GM18858 (cell line): ENCODE data around the gene HOXA1.

Source experiments
- ATAC-seq: cut with Tn5 transposase; IDR thresholded peaks from one replicate; pipeline ENCODE4 v1.9.1; 2021; ENCODE audit not compliant: unreplicated experiment

Gene HOXA1

DNA sequence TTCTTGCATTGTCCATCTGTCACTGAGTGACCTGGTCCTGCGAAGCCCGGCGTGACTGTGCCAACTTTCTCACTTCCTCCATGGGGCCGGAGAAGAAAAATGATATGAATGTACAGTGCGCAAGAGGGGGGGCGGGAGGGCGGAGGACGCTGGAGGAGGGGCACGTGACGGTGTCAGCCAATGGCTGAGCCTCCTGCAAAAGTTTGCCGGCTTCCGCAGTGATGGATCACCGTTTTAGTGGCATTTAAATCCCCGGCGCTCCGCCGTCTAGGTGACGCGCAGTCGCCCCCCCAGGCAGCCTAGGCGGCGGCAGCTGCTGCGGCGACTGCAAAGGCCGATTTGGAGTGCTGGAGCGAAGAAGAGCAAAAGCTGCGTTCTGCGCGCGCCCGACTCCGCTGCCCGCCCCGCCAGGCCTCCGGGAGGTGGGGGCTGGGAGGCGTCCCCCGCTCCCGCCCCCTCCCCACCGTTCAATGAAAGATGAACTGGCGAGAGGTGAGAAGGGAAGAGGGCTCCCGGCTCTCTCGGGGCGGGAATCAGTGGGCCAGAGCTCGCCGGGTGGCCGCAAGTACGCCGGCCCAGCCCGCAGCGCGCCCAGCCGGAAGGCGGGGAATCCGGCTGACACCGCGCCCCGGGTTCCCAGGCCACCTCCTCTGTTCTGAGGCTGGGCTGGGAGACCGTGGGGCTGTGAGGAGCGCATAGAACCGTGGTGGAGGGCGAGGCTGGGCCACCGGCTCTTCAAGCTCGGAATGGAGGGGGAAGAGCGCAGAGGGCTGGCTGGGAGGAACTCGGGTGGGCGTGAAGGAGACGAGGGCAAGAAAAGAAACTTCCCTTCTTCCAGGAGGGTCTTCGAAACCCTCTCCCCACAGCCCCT lies at the start of gene HOXA1:
Gene HOXA1, minus strand, starts transcription at position 104 of the 871 bp plus-strand sequence. Its CDS starts 88 bp downstream, at position 16.
- peak; percentile 86 for ATAC-seq

GRCh38 chr7:27145165-27145913 lies 49.5 kb upstream of the HOXA1 start:
- ATAC-seq = no peak

DNA sequence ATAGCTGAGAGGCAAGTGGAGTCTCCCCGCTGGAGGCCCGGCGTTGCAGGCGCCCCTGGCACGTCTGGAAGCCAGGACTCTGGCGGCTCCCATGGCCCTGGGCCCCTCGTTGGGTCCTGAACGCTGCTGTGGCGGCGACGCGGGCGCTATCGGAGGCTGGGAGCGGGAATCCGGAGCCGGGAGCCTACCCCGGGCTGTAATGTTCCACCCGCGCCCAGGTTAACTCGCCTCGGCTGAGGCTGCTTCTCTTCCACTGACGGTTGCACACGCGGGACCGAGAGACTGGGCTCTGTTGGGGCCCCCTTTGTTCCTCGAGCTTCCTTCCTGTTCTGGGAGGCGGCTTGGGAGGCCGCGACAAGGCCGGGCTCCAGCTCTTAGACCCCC lies 49.0 kb upstream of the HOXA1 start:
- no peak for ATAC-seq

DNA sequence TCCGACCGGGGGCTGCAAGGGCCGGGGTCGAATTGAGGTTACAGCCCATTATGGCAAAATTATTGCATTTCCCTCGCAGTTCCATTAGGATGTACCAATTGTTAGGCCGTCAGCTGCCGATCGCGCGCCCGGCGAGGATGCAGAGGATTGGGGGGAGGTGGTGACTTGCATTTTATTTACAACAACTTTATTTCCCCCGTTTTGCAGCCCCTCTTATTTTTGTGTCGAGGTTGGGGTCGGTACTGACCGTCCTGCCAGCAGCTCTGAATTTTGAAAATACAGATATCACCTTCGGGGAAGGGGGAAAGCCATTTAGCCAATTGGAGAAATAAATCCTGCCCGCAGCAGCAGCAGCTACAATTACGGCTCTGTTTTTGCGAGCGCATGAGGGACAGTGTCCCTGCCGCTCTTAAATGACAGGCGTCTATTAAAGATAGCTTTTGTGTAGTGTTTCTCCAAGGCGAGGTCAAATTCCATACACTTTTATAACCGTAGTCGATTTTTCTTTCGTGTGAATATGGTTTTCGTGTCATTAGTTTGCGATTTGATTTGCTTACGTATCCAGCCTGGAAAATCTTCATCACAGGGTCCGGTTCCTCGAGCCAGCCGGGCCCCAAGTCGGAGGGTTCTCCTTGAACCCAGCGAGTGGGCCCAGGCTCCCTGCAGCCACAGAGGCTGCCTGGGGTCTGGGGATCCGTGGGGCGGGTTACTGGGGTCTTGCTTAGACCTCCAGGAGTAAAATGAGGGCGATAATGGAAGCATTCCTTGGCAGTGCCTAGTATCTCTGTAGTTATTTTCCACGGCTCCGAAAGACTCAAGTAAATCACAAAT lies 48.4 kb upstream of the HOXA1 start:
- ATAC-seq = no peak

DNA sequence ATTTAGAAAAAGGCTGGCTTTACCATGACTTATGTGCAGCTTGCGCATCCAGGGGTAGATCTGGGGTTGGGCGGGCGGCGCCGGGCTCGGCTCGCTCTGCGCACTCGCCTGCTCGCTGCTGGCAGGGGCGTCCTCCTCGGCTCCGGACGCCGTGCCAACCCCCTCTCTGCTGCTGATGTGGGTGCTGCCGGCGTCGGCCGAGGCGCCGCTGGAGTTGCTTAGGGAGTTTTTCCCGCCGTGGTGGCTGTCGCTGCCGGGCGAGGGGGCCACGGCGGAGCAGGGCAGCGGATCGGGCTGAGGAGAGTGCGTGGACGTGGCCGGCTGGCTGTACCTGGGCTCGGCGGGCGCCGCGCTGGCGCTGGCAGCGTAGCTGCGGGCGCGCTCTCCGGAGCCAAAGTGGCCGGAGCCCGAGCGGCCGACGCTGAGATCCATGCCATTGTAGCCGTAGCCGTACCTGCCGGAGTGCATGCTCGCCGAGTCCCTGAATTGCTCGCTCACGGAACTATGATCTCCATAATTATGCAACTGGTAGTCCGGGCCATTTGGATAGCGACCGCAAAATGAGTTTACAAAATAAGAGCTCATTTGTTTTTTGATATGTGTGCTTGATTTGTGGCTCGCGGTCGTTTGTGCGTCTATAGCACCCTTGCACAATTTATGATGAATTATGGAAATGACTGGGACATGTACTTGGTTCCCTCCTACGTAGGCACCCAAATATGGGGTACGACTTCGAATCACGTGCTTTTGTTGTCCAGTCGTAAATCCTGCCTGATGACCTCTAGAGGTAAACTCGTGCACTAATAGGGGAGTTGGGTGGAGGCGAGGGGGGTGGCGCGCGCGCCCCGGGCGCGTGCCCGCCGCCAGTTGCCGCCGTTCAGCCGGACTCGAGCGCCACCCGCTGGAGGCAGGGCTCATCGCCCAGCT lies 47.5 kb upstream of the HOXA1 start, which contains the start of gene HOXA5:
Gene HOXA5, minus strand, starts transcription at position 659 of the 927 bp plus-strand sequence. Its CDS starts 74 bp downstream, at position 585.
- ATAC-seq = no peak

DNA sequence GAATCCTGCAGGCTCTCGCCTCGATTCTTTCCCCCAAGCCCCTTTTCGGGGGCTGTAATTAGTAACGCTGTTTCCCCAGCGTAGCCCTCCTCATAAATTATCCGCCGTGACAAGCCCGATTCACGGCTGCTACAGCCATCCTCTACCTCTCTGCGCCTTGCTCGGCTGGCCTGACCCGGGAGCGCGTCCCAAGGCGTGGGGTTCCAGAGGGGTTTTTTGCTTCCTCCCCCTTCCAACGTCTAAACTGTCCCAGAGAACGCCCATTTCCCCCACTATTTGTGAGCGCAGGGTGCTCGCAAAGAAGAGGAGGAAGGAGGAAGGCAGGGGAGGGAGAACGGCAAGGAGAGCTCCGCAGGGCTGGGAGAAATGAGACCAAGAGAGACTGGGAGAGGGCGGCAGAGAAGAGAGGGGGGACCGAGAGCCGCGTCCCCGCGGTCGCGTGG lies 46.8 kb upstream of the HOXA1 start:
- no peak for ATAC-seq

DNA sequence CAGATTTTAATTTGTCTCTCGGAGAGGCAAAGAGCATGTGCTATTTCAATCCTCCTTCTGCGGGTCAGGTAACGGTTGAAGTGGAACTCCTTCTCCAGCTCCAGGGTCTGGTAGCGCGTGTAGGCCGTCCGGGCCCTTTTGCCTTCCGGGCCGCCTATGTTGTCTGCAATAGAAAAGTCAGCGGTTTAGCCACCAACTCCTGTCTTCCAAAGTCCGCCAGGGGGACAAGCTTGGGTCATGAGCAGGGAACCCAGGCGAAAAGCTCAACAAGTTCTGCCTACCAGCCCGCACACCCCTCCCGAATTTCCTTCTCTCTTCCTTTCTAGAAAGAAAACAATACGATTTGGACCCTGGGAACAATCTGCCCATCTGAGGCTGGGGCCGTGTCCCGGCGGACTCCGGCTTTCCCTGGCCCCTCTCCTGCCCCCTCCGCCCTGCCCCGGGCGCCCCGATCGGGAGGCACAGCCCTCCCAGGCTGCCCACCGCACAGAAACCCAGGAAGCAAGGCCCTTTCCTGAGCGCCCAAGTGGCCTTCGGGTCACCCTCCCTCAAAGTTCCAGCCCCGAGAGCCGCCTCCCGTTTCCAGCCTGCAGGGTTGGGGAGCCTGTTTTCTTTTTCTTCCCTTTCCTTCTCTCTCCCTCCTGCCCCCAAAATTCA lies 46.3 kb upstream of the HOXA1 start:
- no peak for ATAC-seq

DNA sequence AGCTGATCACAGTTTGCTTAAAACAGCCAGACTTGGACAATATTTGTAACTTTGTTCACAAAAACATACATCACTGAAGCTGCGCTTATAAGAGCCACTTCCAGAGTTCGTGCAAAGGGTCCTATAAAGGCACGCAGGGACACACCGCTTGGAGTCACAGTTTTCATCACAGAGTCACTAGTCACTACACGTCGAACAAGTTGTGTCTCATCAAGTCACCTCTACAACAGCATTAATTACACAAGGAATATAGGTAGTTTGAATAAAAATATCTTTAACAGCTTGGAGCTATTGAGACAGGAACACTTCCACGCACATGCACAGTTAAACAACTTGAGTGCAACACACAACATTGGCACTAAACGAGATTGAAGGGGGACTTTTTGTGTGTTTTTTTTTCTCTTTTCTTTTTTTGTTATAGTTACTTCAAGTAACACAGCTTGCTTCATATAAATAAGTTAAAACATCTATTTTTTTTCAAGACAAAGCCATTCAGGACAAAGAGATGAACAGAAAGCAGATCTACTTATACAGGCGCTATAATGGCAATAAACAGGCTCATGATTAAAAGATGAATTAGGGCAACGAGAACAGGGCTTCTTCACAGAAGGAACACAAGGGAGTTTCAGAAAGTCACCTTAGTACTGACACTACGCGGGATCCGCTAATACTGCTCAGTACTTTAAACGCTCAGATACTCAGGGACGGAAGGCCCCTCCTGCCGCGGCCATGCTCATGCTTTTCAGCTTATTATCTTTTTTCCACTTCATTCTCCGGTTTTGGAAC lies 45.5 kb upstream of the HOXA1 start:
- ATAC-seq = no peak

DNA sequence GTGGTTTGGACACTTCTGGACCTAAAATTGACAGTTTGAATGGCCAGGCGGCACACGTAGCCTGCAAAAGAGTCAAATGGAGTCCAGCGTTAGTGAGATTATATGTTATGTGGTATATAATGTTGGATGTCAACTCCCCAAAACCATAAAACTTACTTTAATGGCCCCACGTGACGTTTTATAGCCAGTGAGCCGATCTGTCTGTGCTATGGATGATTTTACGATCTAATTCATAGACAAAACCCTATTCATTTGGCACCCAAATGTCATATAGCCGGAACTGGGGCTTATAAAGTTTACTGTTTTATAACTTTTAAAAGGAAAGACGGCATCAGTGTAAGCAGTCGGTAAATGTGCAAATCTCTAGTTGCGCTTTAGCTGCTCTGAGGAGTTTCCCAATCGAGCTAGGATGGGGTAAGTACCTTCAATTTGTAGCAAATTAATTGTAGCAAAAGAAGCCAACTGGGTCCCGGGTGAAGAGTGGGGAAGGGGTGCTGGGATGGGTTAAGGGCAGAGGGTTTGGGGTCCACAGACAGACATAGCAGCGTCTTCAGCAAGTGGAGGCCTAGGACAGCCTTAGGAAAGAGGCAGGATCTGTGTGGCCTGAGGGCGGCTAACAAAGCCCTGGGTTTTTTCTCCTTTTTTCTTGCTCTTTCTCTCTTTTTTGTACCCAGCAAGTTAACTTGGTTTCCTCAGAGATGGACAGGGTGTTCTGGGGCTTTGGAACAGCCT lies 44.5 kb upstream of the HOXA1 start:
- no peak for ATAC-seq

GRCh38 chr7:27139334-27140125 lies 43.7 kb upstream of the HOXA1 start:
- ATAC-seq = no peak

DNA sequence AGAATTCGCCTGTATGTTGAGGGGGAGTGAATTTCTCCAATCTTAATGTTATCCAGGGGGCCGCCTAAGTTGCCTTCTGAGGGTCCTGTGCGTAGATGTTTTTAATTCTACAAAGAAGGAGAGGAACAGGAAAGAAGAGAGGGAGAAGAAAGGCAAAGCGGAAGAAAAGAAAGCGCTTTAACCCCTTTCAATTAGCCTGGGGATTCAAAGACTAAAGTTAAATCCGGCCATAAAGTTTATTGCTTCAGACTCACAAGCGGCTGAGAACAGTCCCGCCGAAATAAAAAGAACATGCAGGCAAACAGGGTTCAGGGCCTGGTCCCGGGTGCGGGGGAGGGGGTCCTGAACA lies 43.2 kb upstream of the HOXA1 start:
- ATAC-seq = no peak

DNA sequence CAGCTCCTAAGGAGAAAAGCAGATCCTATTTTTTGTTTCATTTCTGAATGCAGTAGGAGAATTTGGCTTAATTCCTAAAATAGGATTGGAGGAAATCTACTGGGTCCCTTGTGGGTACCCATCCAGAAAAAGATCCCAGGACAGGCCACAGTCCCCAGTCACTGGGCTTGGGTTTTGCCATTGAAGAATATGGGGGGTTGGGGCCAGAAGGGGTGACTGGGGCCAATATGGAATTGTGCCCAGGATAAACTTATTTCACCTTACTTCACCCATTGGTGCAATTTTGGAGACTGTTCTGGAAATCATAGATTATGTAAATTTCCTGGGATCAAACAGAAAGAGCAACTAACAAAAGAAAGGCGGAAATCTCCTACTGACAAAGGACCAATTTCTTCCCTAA lies 42.7 kb upstream of the HOXA1 start:
- no peak for ATAC-seq

DNA sequence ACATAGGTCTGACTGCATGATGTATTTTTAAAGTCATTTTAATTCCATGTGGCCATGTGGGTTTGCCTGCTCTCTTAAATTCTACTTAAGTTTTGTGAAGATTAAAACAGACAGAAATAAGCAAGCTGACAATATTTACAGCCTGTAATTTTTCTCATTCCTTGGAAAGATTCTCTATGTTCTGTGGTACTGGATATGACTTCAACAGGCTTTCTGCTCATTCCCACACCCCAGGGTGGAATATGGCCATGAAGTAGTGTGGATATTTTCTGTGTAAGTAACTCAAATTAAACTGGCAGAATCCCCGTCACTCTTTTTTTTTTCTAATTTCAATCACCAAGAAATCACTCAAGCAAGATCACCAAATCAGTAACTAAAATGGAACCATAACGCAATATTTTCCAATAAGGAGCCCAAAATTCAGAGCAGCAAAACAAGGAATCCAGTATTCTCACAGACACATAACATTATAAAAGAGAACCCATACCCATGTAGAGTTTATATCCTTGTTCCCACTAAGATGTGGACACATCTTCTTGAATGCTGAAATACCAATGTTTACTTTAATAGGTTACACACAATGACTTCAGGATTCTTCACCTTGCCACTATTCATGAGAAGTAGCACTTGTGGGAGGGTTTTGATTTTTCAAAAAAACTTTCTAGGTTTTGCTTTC lies 42.0 kb upstream of the HOXA1 start:
- no peak for ATAC-seq

- no peak for ATAC-seq
Measured at GRCh38 chr7:27134392-27134791, 38.6 kb upstream of the HOXA1 start.

DNA sequence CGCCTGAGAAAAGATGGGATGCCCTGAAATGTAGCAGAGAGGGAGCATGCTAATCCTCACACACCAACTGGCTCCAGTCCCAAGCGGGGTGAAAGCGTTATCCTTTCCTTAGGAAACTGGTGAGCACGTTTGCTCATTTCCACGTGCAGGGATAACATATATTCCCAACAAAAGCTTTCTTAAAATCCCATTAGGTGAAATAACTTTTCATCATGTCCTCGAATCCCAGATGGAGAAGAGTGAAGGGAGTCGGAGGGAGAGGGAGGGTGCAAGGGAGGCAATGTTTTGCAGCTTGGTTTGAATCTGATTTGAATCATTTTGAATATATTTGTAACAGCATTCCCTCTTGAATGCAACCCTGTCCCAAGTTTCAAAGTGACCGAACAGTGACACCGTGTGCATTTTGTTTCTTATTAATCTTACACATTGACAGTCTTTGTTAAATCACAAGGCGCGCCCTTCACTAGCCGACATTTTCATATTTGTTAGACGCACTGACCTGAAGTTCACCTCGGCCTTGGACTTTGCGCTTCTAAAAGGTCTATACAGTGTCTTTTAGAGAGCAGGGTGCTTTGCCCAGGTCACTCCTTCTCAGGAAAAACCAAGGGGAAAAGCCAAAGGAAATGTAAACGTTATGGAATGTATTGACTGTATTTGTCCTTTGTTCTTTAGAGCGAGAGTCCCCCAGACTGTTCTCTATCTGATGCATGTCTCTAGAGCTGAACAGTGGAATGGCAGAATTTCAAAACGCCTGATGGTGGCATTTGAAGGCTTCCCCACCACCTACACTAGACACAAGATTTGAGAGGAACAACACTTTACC lies 37.8 kb upstream of the HOXA1 start:
- no peak for ATAC-seq

DNA sequence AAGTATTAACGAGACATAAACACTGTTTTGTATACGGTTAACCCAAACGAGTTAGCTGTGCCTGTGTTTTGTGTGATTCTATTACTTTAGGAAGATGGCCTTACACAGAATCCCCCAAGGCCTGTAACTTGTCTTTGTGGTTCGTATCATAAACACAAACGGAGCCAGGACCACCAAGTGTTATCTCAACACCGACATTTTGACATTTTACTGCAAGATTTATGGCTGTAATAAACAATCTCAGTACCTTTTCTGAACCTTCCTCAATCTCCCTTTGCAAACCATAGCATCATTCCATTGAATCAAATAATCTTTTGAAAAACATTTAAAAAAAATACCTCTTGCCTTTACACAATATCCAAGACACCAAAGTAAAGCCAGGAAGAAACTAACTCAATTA lies 37.2 kb upstream of the HOXA1 start:
- no peak for ATAC-seq
